Measurements from ENCODE around the gene OR1N1. TPM values are rescaled to one million over a fixed set of nuclear protein-coding genes. Genes with fewer than 3 reads are reported as not detected.

Gene OR1N1
- total and polyA plus RNA-seq, 2 donors (not counting 1 experiment from before 2014, with no cell fraction given): not detected

GRCh38 chr9:122510502-122510901 lies 16.6 kb downstream of the OR1N1 start, which contains the start of gene OR1J2:
Gene OR1J2 (plus strand): TSS chr9:122510802. CDS start chr9:122510802, 0 bp downstream.
- Histone ChIP-seq H3K4me1 (ENCODE audit: control insufficient read depth, extremely low read depth, insufficient read depth, low read length) (no peaks in the 10 kb centered on the region), H3K27ac (ENCODE audit: insufficient read depth, low read length) (no peak within 1 kb of the TSS), H3K9ac (ENCODE audit: insufficient read depth, low read length) (no peak within 1 kb of the TSS), H3K79me2 (ENCODE audit: control insufficient read depth, insufficient read depth, low read length) (no peaks in the 10 kb centered on the region), H4K20me1 (ENCODE audit: control insufficient read depth, extremely low read depth, insufficient read depth, low read length) (no peaks in the 10 kb centered on the region), H3K4me3 (replicated peaks in 1 of 4; ENCODE audit: control extremely low read depth in 1 of 4, insufficient read depth in 1 of 4, low read depth in 3 of 4, low read length in 4 of 4) (no peak within 1 kb of the TSS), H2AFZ (ENCODE audit: low read length) (no peak within 1 kb of the TSS), H3K36me3 (ENCODE audit: control insufficient read depth, insufficient read depth, low read length) (no peaks in the 10 kb centered on the region), H3K4me2 (ENCODE audit: extremely low read depth, insufficient read depth, low read length) (no peak within 1 kb of the TSS), H3K27me3 (ENCODE audit: control insufficient read depth, insufficient read depth, low read length) (no peaks in the 10 kb centered on the region), H3K9me3 (ENCODE audit: control insufficient read depth, insufficient read depth, low read depth, low read length) (no peaks in the 10 kb centered on the region)
- DNase-seq (ENCODE audit: low read depth in 2 of 2): no peak
- TF ChIP-seq EZH2 (IDR thresholded peaks at IDR 0.05; ENCODE audit: low read length, missing control alignments) (no peak), CTCF (conservative IDR thresholded peaks at IDR 0.05 in 1 of 2, IDR thresholded peaks at IDR 0.05 in 1 of 2; ENCODE audit: low read depth in 1 of 2, low read length in 2 of 2) (no peak)

GRCh38 chr9:122506964-122507363 lies 20.1 kb downstream of the OR1N1 start:
- Histone ChIP-seq H3K4me3 (replicated peaks in 1 of 4; ENCODE audit: control extremely low read depth in 1 of 4, insufficient read depth in 1 of 4, low read depth in 3 of 4, low read length in 4 of 4) (no peak overlapping the region), H3K79me2 (ENCODE audit: control insufficient read depth, insufficient read depth, low read length) (no peaks in the 10 kb centered on the region), H3K4me2 (ENCODE audit: extremely low read depth, insufficient read depth, low read length) (no peak overlapping the region), H3K9me3 (ENCODE audit: control insufficient read depth, insufficient read depth, low read depth, low read length) (no peaks in the 10 kb centered on the region), H2AFZ (ENCODE audit: low read length) (no peak overlapping the region), H4K20me1 (ENCODE audit: control insufficient read depth, extremely low read depth, insufficient read depth, low read length) (no peaks in the 10 kb centered on the region), H3K36me3 (ENCODE audit: control insufficient read depth, insufficient read depth, low read length) (no peaks in the 10 kb centered on the region), H3K9ac (ENCODE audit: insufficient read depth, low read length) (no peak overlapping the region), H3K4me1 (ENCODE audit: control insufficient read depth, extremely low read depth, insufficient read depth, low read length) (no peaks in the 10 kb centered on the region), H3K27me3 (ENCODE audit: control insufficient read depth, insufficient read depth, low read length) (no peaks in the 10 kb centered on the region), H3K27ac (ENCODE audit: insufficient read depth, low read length) (no peak overlapping the region)
- TF ChIP-seq CTCF (conservative IDR thresholded peaks at IDR 0.05 in 1 of 2, IDR thresholded peaks at IDR 0.05 in 1 of 2; ENCODE audit: low read depth in 1 of 2, low read length in 2 of 2): no peak
- TF ChIP-seq EZH2 (IDR thresholded peaks at IDR 0.05; ENCODE audit: low read length, missing control alignments): no peak
- no peak for DNase-seq (ENCODE audit: low read depth in 2 of 2)

GRCh38 chr9:122498883-122499288 lies 28.2 kb downstream of the OR1N1 start:
- no peaks in the 10 kb centered on the region for H3K36me3 ChIP-seq (ENCODE audit: control insufficient read depth, insufficient read depth, low read length)
- no peak overlapping the region for H3K4me2 ChIP-seq (ENCODE audit: extremely low read depth, insufficient read depth, low read length)
- no peaks in the 10 kb centered on the region for H3K9me3 ChIP-seq (ENCODE audit: control insufficient read depth, insufficient read depth, low read depth, low read length)
- TF ChIP-seq EZH2 (IDR thresholded peaks at IDR 0.05; ENCODE audit: low read length, missing control alignments): no peak
- peak; percentile 63 to 85 for TF ChIP-seq CTCF (conservative IDR thresholded peaks at IDR 0.05 in 1 of 2, IDR thresholded peaks at IDR 0.05 in 1 of 2; ENCODE audit: low read depth in 1 of 2, low read length in 2 of 2)
- H3K4me3 ChIP-seq (replicated peaks in 1 of 4; ENCODE audit: control extremely low read depth in 1 of 4, insufficient read depth in 1 of 4, low read depth in 3 of 4, low read length in 4 of 4): no peak overlapping the region
- no peaks in the 10 kb centered on the region for H4K20me1 ChIP-seq (ENCODE audit: control insufficient read depth, extremely low read depth, insufficient read depth, low read length)
- no peaks in the 10 kb centered on the region for H3K27me3 ChIP-seq (ENCODE audit: control insufficient read depth, insufficient read depth, low read length)
- no peak overlapping the region for H2AFZ ChIP-seq (ENCODE audit: low read length)
- DNase-seq (ENCODE audit: low read depth in 2 of 2): peak; percentile 16 to 37
- no peaks in the 10 kb centered on the region for H3K4me1 ChIP-seq (ENCODE audit: control insufficient read depth, extremely low read depth, insufficient read depth, low read length)
- H3K9ac ChIP-seq (ENCODE audit: insufficient read depth, low read length): no peak overlapping the region
- no peaks in the 10 kb centered on the region for H3K79me2 ChIP-seq (ENCODE audit: control insufficient read depth, insufficient read depth, low read length)
- no peak overlapping the region for H3K27ac ChIP-seq (ENCODE audit: insufficient read depth, low read length)

Data from fibroblast of lung (primary cell).